CD4-positive, alpha-beta T cell (primary cell): ENCODE measurements around the gene MAPK4. TPM values are rescaled to one million over a fixed set of nuclear protein-coding genes. Genes with fewer than 3 reads are reported as not detected.

Source experiments
- ATAC-seq: fragments of 200-7000 bp; cut with Tn5 transposase; one replicate; pipeline ENCODE4 v1.10.0; 2022; ENCODE audit warnings: mild to moderate bottlenecking; ENCODE audit not compliant: poor library complexity
- CTCF ChIA-PET: fragments of 350-600 bp; sonication (Branson Sonifier 250); formaldehyde crosslinking; loops from one replicate; lab custom pipeline; 2021; ENCODE audit warnings: antibody characterized with exemption, inconsistent platforms; lab: Charles Lee
- POLR2A ChIA-PET: fragments of 350-600 bp; sonication (Branson Sonifier 250); formaldehyde crosslinking; loops from one replicate; lab custom pipeline; 2021; ENCODE audit warnings: antibody characterized with exemption, inconsistent platforms; lab: Charles Lee
- DNase-seq, 14 experiments: peaks; one replicate each; pipeline ENCODE4 v3.0.0-alpha.2; 2013 to 2020; ENCODE audit warnings: mixed read lengths in 2 of 14
- H3K27ac ChIP-seq, 2 donors: one replicate each; pipeline versions ENCODE4 v1.5.1 to v1.7.0; 2013; ENCODE audit warnings: low read length in 2 of 2, low read depth in 1 of 2, mild to moderate bottlenecking in 1 of 2
- H3K27me3 ChIP-seq, 2 experiments: 1 replicate in 1 of 2; 2 replicates in 1 of 2; pipeline versions ENCODE4 v1.6.1 to v1.7.0; 2013; ENCODE audit warnings: low read length in 2 of 2, control low read depth in 1 of 2, mild to moderate bottlenecking in 1 of 2, moderate library complexity in 1 of 2; ENCODE audit not compliant: insufficient read depth in 2 of 2, control insufficient read depth in 1 of 2
- H3K36me3 ChIP-seq: one replicate; pipeline ENCODE4 v1.6.1; 2013; ENCODE audit warnings: low read length, control low read depth; ENCODE audit not compliant: insufficient read depth
- H3K4me1 ChIP-seq: one replicate; pipeline ENCODE4 v1.6.1; 2013; ENCODE audit warnings: low read length, control low read depth; ENCODE audit not compliant: insufficient read depth
- H3K4me3 ChIP-seq: one replicate; pipeline ENCODE4 v1.5.1; 2013; ENCODE audit warnings: mild to moderate bottlenecking, low read length, moderate library complexity
- H3K9me3 ChIP-seq, 2 experiments: 1 replicate in 1 of 2; 2 replicates in 1 of 2; pipeline versions ENCODE4 v1.6.1 to v1.7.0; 2013; ENCODE audit warnings: low read length in 2 of 2, mild to moderate bottlenecking in 2 of 2, control low read depth in 1 of 2, moderate library complexity in 1 of 2; ENCODE audit not compliant: control insufficient read depth in 1 of 2, insufficient read depth in 1 of 2
- H3K27ac Mint-ChIP-seq: one replicate; pipeline ENCODE4 v1.8.0; 2020; ENCODE audit warnings: mixed read lengths
- H3K27me3 Mint-ChIP-seq: one replicate; pipeline ENCODE4 v1.8.0; 2021; ENCODE audit warnings: mixed read lengths
- H3K36me3 Mint-ChIP-seq: one replicate; pipeline ENCODE4 v1.8.0; 2021; ENCODE audit warnings: low read depth, mixed read lengths
- H3K4me1 Mint-ChIP-seq: one replicate; pipeline ENCODE4 v1.8.0; 2021; ENCODE audit warnings: low read depth, mixed read lengths
- H3K4me3 Mint-ChIP-seq: one replicate; pipeline ENCODE4 v1.8.0; 2020; ENCODE audit warnings: mild to moderate bottlenecking, mixed read lengths
- H3K9me3 Mint-ChIP-seq: one replicate; pipeline ENCODE4 v1.8.0; 2020; ENCODE audit warnings: mixed read lengths
- CTCF ChIP-seq: fragments of 200-600 bp; IDR thresholded peaks from one replicate; pipeline ENCODE4 v1.8.0; 2022; ENCODE audit warnings: antibody characterized with exemption, mild to moderate bottlenecking
- intact Hi-C, 2 experiments: fragments of 100-400 bp; cut with DNase I in 1 of 2; cut with micrococcal nuclease in 1 of 2; formaldehyde crosslinking; loops; one replicate each; pipeline versions ENCODE4 v1.15.1 to v1.9.0; 2023 to 2025; cut with DNase I, micrococcal nuclease
- total RNA-seq, 174 experiments: library from RNA in 2 of 174; stranded (reverse) in 2 of 174; gene quantifications; one replicate each; pipeline ENCODE4 v1.2.3 and lab custom pipeline; 2021 to 2026

Gene MAPK4
- total RNA-seq, 2 experiments from 2014 or later, result not detected

GRCh38 chr18:50619861-50620275 lies 60.0 kb downstream of the MAPK4 start:
- DNase-seq, result no peak
- ChIA-PET POLR2A (no interaction called here), CTCF (no interaction called here)
- no peak overlapping the region for H3K27ac Mint-ChIP-seq
- no peaks in the 10 kb centered on the region for H3K36me3 Mint-ChIP-seq
- Histone ChIP-seq H3K4me1 (no peaks in the 10 kb centered on the region), H3K9me3 (no peaks in the 10 kb centered on the region), H3K36me3 (no peaks in the 10 kb centered on the region), H3K27ac (no peak overlapping the region), H3K27me3 (no peaks in the 10 kb centered on the region), H3K4me3 (no peak overlapping the region)
- intact Hi-C loops, result no loop called here
- H3K9me3 Mint-ChIP-seq, result no peaks in the 10 kb centered on the region
- peaks cover 26% of the 10 kb centered on the region for H3K27me3 Mint-ChIP-seq
- no peak for ATAC-seq
- no peak for TF ChIP-seq CTCF
- no peaks in the 10 kb centered on the region for H3K4me1 Mint-ChIP-seq
- no peak overlapping the region for H3K4me3 Mint-ChIP-seq

GRCh38 chr18:50620319-50620718 lies 60.4 kb downstream of the MAPK4 start:
- DNase-seq (no peak), ATAC-seq (no peak)
- no peaks in the 10 kb centered on the region for H3K36me3 Mint-ChIP-seq
- POLR2A ChIA-PET, result no interaction called here
- Histone ChIP-seq H3K27me3 (no peaks in the 10 kb centered on the region), H3K4me3 (no peak overlapping the region), H3K36me3 (no peaks in the 10 kb centered on the region), H3K4me1 (no peaks in the 10 kb centered on the region), H3K9me3 (no peaks in the 10 kb centered on the region), H3K27ac (no peak overlapping the region)
- no peak overlapping the region for H3K27ac Mint-ChIP-seq
- intact Hi-C loops, result no loop called here
- CTCF ChIA-PET, result no interaction called here
- H3K4me3 Mint-ChIP-seq, result no peak overlapping the region
- peaks cover 24% of the 10 kb centered on the region for H3K27me3 Mint-ChIP-seq
- no peak for TF ChIP-seq CTCF
- no peaks in the 10 kb centered on the region for H3K9me3 Mint-ChIP-seq
- no peaks in the 10 kb centered on the region for H3K4me1 Mint-ChIP-seq

- DNase-seq (no peak), ATAC-seq (no peak)
- H3K9me3 ChIP-seq, result no peaks in the 10 kb centered on the region
- Mint-ChIP-seq H3K27me3 (peaks cover 20% of the 10 kb centered on the region), H3K27ac (no peak overlapping the region), H3K4me1 (no peaks in the 10 kb centered on the region), H3K4me3 (no peak overlapping the region), H3K36me3 (no peaks in the 10 kb centered on the region), H3K9me3 (no peaks in the 10 kb centered on the region)
- TF ChIP-seq CTCF, result no peak
- no peak overlapping the region for H3K4me3 ChIP-seq
- intact Hi-C loops, result no loop called here
- no peaks in the 10 kb centered on the region for H3K4me1 ChIP-seq
- CTCF ChIA-PET, result no interaction called here
- POLR2A ChIA-PET, result no interaction called here
- H3K36me3 ChIP-seq, result no peaks in the 10 kb centered on the region
- H3K27me3 ChIP-seq, result no peaks in the 10 kb centered on the region
- no peak overlapping the region for H3K27ac ChIP-seq
Measured at GRCh38 chr18:50621366-50621765, 61.5 kb downstream of the MAPK4 start.
